ENCODE data around the gene SULT1A2. TPM values are rescaled to one million over a fixed set of nuclear protein-coding genes. Genes with fewer than 3 reads are reported as not detected.

Gene SULT1A2
- polyA plus RNA-seq, 1 of the 3 experiments (the other 2 are of a cell fraction), result 0.07 TPM

DNA sequence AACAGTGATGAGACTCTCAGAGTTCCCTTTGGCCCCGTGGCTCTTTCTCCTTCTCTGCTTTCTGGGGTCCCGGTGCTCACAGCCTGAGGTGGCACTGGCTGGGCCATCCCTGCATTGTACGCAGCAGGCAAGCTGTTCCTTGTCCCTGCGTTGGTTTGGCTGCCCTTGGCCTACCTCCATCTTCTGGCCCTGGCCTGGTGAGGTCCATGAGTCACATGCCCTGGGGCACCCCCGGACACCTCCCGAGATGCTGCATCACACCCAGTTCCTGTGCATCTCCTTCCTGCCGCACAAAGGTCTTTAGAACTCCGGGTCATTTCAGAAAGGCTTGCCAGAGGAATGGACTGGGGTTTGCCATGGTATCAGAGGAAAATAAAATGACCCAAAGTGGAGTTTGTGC lies 9.5 kb downstream of the SULT1A2 start:
- H3K4me2 ChIP-seq, result no peak overlapping the region
- no peak overlapping the region for H3K4me3 ChIP-seq (ENCODE audit: low read depth in 2 of 2, low read length in 1 of 2)
- 48% methylated on average over 3 of the region's 8 CpGs for WGBS (ENCODE audit: low lambda C conversion rate)
- H3K9me2 ChIP-seq, result no peaks in the 10 kb centered on the region
- no peaks in the 10 kb centered on the region for H3K9me3 ChIP-seq
- H4K20me1 ChIP-seq (ENCODE audit: insufficient read depth), result no peaks in the 10 kb centered on the region
- DNase-seq, result no peak
- ChIA-PET CTCF (no interaction called here), POLR2A (no interaction called here)
- no peaks in the 10 kb centered on the region for H3K79me2 ChIP-seq (ENCODE audit: insufficient read depth)
- H2AFZ ChIP-seq (ENCODE audit: low read depth), result no peak overlapping the region
- peaks cover 0 to 8% of the 10 kb centered on the region in 2 experiments for H3K36me3 ChIP-seq (replicated peaks in 1 of 2; ENCODE audit: control insufficient read depth in 1 of 2, insufficient read depth in 2 of 2, low read length in 1 of 2)
- no peak overlapping the region for H3K27ac ChIP-seq (ENCODE audit: low read depth in 2 of 2, low read length in 1 of 2)
- H3K4me1 ChIP-seq (ENCODE audit: control insufficient read depth in 1 of 2, insufficient read depth in 2 of 2, low read depth in 1 of 2, low read length in 1 of 2), result no peaks in the 10 kb centered on the region
- TF ChIP-seq ELF1 (IDR thresholded peaks at IDR 0.05) (no peak), EP300 (IDR thresholded peaks at IDR 0.05; ENCODE audit: borderline replicate concordance in 1 of 2, low read depth in 1 of 2, low read length in 1 of 2) (no peak), RFX5 (IDR thresholded peaks at IDR 0.05; ENCODE audit: low read length) (no peak)
- H3F3A ChIP-seq (replicated peaks; ENCODE audit: insufficient read depth), result no peaks in the 10 kb centered on the region
- no peaks in the 10 kb centered on the region for H3K27me3 ChIP-seq (ENCODE audit: insufficient read depth)
- H3K9ac ChIP-seq, result no peak overlapping the region

DNA sequence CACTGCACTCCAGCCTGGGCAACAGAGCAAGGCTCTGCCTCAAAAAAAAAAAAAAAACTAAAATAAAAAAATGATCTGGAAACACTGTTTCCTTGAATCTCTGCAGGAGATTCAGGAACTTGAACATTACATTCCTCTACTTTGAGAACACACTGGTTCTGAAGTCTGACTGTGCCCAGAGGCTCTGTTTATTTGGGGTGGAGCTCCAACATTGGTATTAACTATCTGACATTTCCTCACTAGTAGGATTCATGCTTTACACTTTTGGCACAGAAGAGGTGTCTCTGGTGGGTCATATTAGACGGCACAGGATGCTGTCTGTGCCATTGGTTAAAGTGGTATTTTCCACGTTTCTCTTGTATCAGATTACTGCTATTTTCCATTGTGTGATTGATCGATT lies 10.4 kb downstream of the SULT1A2 start:
- Histone ChIP-seq H3K9ac (no peak overlapping the region), H3K27ac (ENCODE audit: low read depth in 2 of 2, low read length in 1 of 2) (no peak overlapping the region), H4K20me1 (ENCODE audit: insufficient read depth) (no peaks in the 10 kb centered on the region), H3K4me3 (ENCODE audit: low read depth in 2 of 2, low read length in 1 of 2) (no peak overlapping the region), H3K79me2 (ENCODE audit: insufficient read depth) (no peaks in the 10 kb centered on the region), H2AFZ (ENCODE audit: low read depth) (no peak overlapping the region), H3K9me3 (no peaks in the 10 kb centered on the region), H3K36me3 (replicated peaks in 1 of 2; ENCODE audit: control insufficient read depth in 1 of 2, insufficient read depth in 2 of 2, low read length in 1 of 2) (peaks cover 0 to 8% of the 10 kb centered on the region in 2 experiments), H3K9me2 (no peaks in the 10 kb centered on the region), H3K4me1 (ENCODE audit: control insufficient read depth in 1 of 2, insufficient read depth in 2 of 2, low read depth in 1 of 2, low read length in 1 of 2) (no peaks in the 10 kb centered on the region), H3F3A (replicated peaks; ENCODE audit: insufficient read depth) (no peaks in the 10 kb centered on the region), H3K4me2 (no peak overlapping the region), H3K27me3 (ENCODE audit: insufficient read depth) (no peaks in the 10 kb centered on the region)
- 80% methylated on average over 3 of the region's 3 CpGs for WGBS (ENCODE audit: low lambda C conversion rate)
- POLR2A ChIA-PET, result no interaction called here
- CTCF ChIA-PET, result interaction anchor here (1.3 kb wide), 1 partner anchor 13 kb away, joined by 3 read pairs; no protein-coding TSS in a partner anchor
- no peak for DNase-seq
- TF ChIP-seq, protein P1, sequence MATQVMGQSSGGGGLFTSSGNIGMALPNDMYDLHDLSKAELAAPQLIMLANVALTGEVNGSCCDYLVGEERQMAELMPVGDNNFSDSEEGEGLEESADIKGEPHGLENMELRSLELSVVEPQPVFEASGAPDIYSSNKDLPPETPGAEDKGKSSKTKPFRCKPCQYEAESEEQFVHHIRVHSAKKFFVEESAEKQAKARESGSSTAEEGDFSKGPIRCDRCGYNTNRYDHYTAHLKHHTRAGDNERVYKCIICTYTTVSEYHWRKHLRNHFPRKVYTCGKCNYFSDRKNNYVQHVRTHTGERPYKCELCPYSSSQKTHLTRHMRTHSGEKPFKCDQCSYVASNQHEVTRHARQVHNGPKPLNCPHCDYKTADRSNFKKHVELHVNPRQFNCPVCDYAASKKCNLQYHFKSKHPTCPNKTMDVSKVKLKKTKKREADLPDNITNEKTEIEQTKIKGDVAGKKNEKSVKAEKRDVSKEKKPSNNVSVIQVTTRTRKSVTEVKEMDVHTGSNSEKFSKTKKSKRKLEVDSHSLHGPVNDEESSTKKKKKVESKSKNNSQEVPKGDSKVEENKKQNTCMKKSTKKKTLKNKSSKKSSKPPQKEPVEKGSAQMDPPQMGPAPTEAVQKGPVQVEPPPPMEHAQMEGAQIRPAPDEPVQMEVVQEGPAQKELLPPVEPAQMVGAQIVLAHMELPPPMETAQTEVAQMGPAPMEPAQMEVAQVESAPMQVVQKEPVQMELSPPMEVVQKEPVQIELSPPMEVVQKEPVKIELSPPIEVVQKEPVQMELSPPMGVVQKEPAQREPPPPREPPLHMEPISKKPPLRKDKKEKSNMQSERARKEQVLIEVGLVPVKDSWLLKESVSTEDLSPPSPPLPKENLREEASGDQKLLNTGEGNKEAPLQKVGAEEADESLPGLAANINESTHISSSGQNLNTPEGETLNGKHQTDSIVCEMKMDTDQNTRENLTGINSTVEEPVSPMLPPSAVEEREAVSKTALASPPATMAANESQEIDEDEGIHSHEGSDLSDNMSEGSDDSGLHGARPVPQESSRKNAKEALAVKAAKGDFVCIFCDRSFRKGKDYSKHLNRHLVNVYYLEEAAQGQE (IDR thresholded peaks at IDR 0.05; ENCODE audit: low read depth, low read length), result no peak
- no peak for TF ChIP-seq GABPA (IDR thresholded peaks at IDR 0.05; ENCODE audit: low read depth)
- TF ChIP-seq NRF1 (IDR thresholded peaks at IDR 0.05; ENCODE audit: low read depth, low read length), result no peak
- no peak for TF ChIP-seq RCOR1 (IDR thresholded peaks at IDR 0.05; ENCODE audit: low read length)
- TF ChIP-seq MXI1 (IDR thresholded peaks at IDR 0.05; ENCODE audit: low read depth, low read length), result no peak
- TF ChIP-seq, protein P2, sequence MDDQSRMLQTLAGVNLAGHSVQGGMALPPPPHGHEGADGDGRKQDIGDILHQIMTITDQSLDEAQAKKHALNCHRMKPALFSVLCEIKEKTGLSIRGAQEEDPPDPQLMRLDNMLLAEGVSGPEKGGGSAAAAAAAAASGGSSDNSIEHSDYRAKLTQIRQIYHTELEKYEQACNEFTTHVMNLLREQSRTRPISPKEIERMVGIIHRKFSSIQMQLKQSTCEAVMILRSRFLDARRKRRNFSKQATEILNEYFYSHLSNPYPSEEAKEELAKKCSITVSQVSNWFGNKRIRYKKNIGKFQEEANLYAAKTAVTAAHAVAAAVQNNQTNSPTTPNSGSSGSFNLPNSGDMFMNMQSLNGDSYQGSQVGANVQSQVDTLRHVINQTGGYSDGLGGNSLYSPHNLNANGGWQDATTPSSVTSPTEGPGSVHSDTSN (IDR thresholded peaks at IDR 0.05), result no peak
- TF ChIP-seq, protein P3, sequence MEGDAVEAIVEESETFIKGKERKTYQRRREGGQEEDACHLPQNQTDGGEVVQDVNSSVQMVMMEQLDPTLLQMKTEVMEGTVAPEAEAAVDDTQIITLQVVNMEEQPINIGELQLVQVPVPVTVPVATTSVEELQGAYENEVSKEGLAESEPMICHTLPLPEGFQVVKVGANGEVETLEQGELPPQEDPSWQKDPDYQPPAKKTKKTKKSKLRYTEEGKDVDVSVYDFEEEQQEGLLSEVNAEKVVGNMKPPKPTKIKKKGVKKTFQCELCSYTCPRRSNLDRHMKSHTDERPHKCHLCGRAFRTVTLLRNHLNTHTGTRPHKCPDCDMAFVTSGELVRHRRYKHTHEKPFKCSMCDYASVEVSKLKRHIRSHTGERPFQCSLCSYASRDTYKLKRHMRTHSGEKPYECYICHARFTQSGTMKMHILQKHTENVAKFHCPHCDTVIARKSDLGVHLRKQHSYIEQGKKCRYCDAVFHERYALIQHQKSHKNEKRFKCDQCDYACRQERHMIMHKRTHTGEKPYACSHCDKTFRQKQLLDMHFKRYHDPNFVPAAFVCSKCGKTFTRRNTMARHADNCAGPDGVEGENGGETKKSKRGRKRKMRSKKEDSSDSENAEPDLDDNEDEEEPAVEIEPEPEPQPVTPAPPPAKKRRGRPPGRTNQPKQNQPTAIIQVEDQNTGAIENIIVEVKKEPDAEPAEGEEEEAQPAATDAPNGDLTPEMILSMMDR (IDR thresholded peaks at IDR 0.05), result no peak

All from SK-N-SH (cell line).